ENCODE results near the gene OPN4.

DNA sequence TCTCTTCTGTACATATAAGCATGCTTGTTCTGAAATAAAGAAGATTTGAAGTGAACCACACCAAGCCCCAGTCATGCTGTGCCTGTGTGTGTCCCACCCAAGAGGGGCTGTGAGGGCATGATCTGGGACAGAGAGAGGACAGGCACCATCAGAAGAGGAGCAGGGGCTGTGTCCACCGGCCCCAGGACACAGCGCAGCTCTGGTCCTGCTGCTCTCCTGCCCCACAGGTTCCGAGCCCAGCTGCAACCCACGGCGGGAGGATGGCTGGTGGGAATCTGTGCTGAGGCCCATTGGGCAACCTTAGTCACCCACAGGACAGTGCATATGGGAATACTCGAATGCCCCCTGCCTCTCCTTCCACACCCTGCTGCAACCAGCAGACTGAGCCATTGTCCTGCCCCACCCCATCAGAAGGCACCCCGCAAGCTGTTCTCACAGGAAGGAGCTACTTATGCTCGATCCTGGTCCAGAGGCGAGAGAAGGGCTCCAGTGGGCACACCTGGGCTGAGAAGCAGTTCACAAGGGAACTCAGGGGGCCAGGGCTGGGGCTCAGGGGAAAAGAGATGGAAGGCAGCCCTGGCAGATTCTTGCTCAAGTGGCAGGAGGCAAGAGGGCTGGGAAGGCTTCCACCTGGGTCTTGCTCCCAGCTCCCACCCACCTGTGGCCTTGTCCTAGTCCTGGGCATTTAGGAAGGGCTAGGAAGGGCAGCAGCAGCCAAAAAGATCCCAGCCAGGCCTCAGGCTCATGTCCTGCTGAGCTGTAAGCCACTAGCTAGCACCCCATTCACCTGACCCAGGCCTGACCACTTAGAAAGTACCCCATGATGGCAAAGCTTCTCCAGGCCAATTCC lies 45.9 kb downstream of the OPN4 start:
- TF ChIP-seq CTCF (IDR thresholded peaks at IDR 0.05), result no peak
- no peak for TF ChIP-seq POLR2A (IDR thresholded peaks at IDR 0.05)

Measured in body of pancreas (tissue), 4 donors.